Activated CD8-positive, alpha-beta memory T cell treated with anti-CD3 and anti-CD28 coated beads for 24 hours (primary cell): ENCODE measurements around the gene CNTLN.
"Not testable (repeated sequence)": the region's sequence is repeated elsewhere in the genome, so short reads cannot be mapped to it uniquely, and the experiment has no call there.

ENCODE experiments used
- DNase-seq: peaks from one replicate; pipeline ENCODE4 v3.0.0-alpha.2; 2020

The CNTLN gene

DNA sequence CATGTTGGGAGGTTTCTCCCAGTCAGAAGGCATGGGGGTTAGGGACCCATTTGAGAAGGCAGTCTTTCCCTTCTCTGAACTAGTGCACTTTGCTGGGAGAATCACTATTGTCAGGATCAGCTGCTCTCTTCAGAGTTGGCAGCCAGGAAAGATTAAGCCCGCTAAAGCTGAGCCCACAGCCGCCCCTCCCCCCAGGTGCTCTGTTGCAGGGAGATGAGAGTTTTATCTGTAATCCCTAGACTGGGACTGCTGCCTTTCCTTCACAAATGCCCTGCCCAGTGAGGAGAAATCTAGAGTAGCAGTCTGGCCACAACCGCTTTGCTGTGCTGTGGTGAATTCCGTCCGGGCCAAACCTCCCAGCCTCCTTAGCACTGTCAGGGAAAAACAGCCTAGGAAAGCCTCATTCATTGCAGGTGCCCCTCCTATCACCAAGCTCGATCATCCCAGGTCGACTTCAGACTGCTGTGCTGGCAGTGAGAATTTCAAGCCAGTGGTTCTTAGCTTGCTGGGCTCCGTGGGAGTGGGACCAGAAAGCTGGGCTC lies 69.8 kb downstream of the CNTLN start:
- DNase-seq, result no peak

DNA sequence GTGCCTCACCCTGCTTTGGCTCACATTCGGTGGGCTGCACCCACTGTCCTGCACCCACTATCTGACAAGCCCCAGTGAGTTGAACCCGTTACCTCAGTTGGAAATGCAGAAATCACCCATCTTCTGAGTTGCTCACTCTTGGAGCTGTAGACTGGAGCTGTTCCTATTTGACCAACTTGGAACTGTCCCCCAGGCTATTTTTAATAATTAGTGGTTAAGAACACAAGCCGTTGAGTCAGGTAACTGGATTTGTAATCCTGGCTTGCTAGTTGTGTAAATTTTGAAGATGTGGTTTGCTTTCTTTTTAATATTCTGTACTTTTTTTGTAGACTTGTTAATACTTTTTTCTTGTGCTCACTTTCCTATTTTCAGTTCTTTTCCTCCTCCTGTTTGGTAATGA lies 81.2 kb downstream of the CNTLN start:
- no peak for DNase-seq

DNA sequence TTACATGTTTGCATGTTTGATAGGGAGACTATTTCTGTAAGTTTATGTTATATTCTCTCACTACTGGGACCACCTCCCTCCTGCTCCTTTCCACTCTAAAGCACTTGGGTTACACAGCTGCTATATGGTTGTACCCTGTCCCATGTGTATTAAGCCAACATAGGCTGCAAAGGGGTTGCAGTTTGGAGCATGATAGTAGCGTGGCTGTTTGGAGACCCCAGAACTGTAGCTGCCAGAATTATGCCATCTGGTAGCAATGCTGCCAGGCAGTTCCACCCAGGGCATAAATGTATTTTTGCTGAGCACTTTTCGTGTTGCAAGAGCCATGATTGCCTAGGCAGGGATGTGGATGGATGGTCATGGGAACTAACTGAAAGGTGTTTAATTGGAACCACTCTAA lies 81.8 kb downstream of the CNTLN start:
- DNase-seq, result no peak

DNA sequence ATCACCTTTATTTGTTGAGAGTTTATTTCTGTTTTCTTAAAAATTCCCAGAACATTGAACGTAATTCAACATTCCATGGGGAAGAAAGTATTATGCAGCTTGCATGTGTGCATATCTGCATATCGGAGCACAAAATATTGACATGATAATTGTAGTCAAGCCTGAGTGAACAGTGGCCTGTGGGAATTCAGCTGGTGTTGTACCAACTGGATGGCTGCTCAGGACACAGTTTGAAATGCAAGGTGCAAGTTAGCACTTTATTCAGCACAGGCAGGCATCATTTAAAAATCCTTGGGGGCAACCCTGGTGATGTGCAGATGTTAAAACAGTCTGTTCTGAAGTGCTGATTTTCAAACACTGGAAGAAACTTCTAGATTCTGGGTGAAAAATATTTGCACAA lies 82.4 kb downstream of the CNTLN start:
- DNase-seq, result no peak

DNA sequence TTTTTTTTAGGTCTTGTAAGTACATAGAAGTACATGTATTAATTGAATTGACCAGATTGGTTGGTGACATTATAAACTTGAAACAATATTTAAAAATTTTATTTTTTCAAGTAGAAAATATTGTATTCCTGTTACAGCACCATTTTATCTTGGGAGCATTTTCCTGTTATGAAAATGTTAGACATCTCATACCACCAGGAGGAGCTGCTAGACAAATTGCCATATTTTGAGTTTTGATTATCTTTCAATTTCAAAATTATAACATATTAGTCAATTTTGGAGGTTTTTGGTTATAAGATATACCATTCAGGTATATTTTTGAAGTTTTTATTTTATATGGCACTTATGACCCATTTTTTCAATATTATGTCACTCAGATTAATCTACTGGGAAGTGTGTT lies 84.4 kb downstream of the CNTLN start:
- no peak for DNase-seq

DNA sequence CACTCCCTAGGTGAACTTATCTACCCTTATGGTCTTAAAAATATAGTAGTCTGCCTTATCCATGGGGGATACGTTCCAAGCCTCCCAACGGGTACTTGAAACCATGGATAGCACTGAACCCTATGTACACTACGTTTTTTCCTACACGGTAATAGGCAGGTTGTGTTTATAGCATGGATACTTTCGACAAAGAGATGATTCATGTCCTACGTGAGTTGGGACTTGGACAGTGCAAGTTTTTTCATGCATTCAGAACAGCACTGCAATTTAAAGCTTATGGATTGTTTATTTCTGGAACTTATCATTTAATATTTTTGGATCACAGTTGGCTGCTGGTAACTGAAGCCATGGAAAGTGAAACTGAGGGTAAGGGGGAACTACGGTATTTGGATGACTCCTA lies 88.1 kb downstream of the CNTLN start:
- no peak for DNase-seq

DNA sequence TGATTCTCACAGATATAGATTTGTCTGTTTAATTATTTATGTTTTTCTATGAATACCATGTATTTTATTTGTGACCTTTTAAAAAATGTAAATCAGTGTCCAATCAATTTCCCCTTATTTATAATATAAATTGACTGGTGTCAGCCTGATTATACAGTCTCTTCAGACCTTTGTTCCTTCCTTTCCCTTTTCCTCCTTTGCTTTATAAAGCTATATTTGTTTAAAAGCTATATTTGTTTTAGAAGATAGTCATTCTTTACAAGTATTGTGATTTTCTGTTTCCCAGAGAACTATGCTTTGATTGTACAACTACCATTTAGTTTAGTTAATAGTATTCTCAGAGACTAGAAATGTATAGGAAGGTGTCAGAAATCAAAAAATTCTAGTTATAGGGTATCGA lies 90.6 kb downstream of the CNTLN start:
- no peak for DNase-seq

DNA sequence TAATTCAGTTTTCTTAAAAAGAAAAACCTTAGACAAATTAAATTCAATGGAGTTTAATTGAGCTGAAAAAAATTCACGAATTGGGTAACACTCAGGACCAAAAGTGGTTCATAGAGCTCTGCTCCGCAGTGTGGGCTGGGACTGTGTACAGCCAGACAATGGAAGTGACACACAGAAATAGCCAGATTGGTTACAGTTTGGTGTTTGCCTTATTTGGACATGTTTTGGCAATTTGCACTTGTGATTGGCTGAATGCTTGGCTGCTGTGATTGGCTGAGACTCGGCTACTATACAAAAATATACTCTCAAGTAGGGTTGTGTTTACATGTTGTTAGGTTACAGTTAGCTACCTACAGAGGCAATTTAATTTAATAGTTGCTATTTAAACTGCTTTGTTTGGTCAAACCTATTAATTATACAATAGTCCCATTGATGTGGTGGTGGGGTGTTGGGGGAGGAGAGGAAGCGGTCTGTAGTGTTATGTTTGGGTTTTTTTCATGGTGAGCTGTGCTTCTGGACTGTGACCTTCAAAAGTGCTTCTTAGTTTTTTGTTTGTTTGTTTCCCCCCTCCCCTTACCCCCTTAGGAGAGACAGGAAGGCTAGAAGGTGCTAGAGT lies 95.2 kb downstream of the CNTLN start:
- no peak for DNase-seq

DNA sequence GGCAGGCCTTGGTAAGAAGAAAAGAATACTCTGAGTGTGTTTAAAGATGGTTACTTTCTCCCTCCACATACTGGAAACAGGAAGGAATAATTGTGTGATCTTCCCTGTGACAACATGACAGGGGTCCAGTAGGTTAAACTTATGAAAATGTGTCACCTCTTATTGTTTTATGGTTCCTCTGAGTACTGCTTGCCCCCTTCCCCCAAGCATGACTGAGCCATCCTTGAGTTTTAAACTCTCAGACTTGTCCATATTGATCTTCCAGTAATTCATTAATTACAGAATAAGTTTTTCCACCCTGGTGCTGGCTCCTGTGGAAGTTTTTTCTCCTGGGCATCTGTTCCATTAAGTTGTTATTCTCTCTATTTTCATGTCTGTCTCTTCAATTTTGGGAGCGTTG lies 95.8 kb downstream of the CNTLN start:
- DNase-seq, result no peak

DNA sequence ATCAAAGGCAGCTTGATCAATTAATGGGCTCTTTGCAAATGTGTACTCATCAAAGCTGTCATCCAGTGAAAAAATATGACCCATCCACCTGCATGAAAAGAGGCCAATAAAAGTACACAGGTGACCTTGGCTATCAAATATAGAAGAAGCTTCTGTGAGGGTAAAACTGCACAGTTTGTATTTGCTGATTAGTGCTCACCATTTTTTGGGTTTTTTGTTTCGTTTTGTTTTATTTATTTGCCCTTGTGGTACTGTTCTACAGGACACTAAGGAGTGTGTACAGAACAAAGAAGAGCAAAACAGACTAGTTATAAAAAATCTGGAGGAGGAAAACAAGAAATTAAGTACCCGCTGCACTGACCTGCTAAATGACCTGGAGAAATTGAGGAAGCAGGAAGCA lies 101.3 kb downstream of the CNTLN start:
- DNase-seq, result no peak

DNA sequence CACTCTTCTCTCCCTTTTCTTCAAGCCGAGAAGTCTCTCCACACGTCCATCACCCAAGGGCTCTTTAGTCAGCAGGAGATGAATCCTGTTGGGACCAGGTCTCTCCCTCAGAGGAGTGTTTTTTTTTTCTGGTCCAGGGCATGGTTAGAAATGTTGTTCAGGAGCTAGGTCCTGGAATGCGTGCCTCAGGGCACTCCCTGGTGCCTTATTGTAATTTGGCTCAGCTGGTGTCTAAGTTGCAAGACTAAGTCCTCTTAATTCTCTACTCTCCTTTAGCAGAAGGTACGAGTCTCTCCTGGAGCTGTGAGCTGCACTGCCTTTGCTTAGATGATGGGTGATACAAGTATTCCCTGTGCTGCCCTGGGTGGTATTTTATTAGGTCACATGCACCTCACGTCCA lies 111.9 kb downstream of the CNTLN start:
- DNase-seq, result no peak

DNA sequence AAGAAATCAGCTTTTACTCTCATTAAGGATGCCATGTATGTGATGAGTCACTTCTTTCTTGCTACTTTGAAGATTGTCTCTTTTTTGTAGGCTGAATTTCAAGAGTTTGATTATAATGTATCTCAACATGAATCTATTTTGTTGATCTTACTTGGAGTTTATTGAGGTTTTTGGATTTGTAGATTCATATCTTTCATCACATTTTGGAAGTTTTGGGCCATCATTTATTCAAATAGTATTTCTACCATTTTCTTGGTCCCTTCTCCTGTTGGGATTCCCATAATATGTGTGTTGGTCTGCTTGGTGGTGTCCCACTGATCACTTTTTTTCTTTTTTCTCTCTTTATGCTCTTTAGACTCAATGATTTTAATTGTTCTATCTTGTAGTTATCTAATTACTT lies 116.3 kb downstream of the CNTLN start:
- DNase-seq, result no peak

DNA sequence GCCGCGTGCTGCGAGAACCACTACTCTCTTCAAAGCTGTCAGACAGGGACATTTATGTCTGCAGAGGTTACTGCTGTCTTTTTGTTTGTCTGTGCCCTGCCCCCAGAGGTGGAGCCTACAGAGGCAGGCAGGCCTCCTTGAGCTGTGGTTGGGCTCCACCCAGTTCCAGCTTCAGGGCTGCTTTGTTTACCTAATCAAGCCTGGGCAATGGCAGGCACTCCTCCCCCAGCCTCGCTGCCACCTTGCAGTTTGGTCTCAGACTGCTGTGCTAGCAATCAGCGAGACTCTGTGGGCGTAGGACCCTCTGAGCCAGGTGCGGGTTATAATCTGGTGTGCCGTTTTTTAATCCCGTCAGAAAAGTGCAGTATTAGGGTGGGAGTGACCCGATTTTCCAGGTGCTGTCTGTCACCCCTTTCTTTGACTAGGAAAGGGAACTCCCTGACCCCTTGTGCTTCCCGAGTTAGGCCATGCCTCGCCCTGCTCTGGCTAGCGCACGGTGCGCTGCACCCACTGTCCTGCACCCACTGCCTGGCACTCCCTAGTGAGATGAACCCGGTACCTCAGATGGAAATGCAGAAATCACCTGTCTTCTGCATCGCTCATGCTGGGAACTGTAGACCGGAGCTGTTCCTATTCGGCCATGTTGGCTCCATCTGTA lies 133.8 kb downstream of the CNTLN start:
- not testable (repeated sequence) for DNase-seq

DNA sequence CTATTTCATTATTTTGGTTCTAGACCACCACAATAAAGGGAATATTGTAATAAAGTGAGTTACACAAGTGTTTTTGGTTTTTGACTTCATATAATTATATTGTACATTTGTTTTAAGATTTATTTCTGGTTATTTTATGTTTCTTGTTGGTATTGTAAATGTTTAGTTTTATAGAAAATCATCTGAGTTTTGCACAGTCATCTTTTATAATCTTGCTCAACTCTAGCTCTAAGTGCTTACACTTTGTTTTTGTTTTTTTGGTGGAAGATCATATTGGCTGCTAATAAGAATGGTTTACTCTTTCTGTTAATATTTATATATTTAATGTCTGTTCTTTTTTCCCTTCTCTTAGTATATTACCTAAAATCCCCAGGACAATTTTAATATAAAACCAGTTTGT lies 135.0 kb downstream of the CNTLN start:
- DNase-seq, result no peak

DNA sequence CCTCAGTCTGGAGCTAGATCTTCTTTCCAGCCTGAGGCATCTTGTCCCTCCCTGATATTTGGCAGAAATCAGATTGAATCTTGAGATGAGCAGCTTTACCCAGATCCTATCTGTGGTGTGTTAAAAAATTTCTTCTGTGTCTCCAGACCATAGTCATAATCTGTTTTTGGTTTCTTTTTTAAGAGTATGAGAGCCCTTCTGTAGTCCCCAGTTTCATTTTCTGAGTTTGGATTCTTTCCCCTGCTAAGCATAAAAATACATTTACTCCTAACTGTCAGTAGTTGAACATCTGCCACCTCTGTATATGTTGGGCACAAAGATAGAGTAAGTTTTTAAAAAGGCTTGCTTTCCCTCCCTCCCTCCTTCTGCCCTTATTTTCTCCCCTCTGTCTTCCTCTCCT lies 137.7 kb downstream of the CNTLN start:
- no peak for DNase-seq

DNA sequence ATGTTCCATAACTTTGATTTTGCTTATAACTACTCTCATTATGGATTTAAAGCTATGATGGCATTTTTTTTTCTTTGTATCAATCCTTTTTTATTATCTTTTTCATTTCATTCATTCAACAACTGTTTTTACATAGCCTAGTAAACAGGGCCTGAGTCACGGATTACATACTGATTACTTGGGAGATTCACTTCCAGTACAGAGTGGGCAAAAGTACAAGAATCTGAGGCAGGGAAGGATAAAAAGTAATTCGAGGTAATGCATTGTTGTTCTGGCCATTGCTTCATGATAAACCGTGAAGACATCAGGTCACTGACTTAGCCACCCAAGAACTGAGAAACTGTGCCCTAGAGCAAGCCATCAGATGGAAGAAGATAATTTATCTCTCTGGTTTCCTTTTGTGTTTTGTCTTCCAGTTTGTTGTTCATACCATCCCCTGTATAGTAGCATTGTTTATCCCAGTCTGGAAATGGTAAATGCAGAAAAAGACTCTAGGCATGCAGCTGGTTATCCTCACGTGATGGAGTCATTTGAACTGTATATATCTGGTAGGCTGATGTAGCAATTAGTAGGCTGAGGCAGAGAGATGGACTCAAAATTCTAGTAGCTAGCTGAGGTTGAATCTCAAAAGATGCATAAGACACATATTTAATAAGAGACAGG lies 145.6 kb downstream of the CNTLN start:
- DNase-seq, result no peak

DNA sequence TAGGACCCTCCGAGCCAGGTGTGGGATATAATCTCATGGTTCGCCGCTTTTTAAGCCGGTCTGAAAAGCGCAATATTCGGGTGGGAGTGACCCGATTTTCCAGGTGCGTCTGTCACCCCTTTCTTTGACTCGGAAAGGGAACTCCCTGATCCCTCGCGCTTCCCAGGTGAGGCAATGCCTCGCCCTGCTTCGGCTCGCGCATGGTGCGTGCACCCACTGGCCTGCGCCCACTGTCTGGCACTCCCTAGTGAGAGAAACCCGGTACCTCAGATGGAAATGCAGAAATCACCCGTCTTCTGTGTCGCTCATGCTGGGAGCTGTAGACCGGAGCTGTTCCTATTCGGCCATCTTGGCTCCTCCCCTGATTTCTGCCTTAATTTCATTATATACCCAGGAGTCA lies 155.8 kb downstream of the CNTLN start:
- DNase-seq, result not testable (repeated sequence)

DNA sequence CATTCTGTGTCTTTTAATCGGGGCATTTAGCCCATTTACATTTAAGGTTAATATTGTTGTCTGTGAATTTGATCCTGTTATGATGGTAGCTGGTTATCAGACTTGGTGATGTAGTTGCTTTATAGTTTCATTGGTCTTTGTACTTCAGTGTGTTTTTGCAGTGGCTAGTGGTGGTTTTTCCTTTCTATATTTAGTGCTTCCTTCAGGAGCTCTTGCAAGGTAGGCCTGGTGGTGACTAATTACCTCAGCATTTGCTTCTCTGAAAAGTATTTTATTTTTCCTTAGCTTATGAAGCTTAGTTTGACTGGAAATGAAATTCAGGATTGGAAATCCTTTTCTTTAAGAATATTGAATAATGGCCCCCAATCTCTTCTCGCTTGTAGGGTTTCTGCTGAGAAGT lies 156.9 kb downstream of the CNTLN start:
- DNase-seq, result no peak

DNA sequence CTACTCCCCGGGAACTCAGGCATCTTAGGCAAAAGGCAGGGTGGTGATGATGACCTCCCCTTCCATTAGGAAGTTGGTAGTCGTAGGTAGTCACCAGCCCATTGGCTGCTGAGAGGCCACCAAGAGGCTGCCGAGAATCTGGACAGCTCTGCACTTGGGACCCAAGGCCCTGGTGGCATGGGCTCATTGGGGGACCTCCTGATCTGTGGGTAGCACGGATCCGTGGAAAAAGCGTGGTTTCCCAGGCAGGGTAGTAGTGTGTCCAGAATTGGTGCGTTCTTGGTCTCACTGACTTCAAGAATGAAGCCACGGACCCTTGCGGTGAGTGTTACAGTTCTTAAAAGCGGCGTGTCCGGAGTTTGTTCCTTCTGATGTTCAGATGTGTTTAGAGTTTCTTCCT lies 158.8 kb downstream of the CNTLN start:
- no peak for DNase-seq

DNA sequence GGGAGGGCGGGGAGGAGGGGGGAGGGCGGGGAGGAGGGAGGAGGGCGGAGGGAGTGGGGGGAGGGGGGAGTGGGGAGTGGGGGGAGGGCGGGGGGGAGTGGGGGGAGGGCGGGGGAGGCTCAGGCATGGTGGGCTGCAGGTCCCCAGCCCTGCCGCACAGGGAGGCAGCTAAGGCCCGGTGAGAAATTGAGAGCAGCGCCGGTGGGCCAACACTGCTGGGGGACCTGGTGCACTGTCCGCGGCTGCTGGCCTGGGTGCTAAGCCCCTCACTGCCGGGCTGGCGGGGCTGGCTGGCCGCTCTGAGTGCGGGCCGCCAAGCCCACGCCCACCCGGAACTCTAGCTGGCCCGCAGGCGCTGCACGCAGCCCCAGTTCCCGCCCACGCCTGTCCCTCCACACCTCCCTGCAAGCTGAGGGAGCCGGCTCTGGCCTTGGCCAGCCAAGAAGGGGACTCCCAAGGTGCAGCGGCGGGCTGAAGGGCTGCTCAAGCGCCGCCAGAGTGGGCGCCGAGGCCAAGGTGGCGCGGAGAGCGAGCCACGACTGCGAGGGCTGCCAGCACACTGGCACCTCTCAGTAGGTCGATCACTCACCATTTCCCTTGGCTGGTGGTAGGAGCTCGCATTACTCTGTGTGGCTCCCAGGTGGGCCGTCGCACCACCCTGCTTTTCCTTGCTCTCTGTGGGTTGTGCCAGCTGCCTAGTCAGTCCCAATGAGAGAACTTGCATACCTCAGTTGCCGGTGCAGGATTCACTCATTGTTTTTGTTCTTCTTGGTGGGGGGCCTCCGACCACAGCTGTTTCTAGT lies 160.2 kb downstream of the CNTLN start:
- no peak for DNase-seq

DNA sequence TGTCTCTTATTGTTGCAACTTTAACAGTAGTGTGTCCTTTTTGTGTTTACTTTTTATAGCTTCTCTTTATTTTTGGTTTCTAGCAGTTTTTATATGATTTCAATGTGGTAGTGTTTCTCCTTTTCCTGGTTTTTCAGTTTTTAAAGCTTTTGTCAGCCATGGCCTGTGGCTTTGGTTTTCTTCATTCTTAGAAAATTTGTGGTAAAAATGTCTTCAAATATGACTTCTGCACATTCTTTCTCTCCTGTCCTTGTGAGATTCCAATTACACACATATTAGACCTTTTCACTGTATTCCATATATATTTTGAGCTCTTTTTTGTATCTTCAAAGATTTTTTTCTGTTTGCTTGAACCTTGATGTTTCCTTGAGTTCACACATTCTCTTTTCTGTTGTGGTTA lies 180.5 kb downstream of the CNTLN start:
- DNase-seq, result no peak

DNA sequence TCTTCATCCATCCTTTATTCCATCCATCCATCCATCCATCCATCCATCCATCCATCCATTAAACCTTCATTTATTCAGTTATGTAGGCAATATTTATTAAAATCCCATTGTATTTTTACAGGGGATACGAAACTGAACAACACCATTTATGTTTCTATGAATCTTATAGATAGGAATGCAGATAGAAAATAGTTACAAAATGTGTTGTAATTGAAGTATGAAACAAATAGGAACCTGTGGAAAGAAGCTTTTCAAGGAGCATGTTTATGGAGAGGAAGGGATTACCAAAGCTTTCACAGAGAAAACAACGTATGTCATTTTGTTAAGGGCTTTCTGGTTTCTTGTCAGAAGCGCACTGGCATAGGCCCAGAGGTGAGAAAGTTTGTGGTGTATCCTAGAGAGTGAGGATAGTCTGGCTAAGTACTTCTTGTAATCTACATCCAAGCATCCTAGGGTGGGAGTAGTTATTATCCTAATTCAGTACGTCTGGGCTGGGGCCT lies 184.0 kb downstream of the CNTLN start:
- no peak for DNase-seq

DNA sequence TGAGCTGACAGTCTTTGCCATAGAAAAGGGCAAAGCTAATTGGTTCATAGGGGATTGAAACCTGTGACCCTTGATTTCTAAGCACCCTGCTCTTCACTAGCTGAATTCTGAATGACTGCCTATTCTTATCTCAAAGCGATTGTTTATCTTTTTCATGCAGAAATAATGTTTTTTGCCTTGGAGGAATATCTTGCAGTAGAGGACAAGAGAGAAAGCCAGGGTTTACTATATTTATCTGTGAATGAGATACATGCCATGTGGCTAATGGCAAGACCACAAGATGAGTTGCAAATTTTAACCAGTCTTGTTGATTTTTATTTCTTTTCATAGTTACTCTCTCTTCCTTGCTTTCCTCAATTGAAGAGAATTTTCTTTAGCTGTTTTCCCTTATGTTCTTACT lies 185.0 kb downstream of the CNTLN start:
- no peak for DNase-seq
